SK-N-DZ (cell line): ENCODE results near the gene GRK2.

Source experiments
- DNase-seq: peaks from one replicate; pipeline ENCODE4 v3.0.0-alpha.2; 2015; ENCODE audit warnings: low spot score

The GRK2 gene

GRCh38 chr11:67269401-67270255, 3.4 kb downstream of the GRK2 start:
- no peak for DNase-seq

GRCh38 chr11:67270256-67271204, 4.3 kb downstream of the GRK2 start:
- no peak for DNase-seq

- DNase-seq = no peak
These were observed 4.9 kb downstream of the GRK2 start for GRCh38 chr11:67271205-67271540.

GRCh38 chr11:67271541-67272284, 5.4 kb downstream of the GRK2 start:
- DNase-seq = no peak

- DNase-seq = no peak
These were observed 6.3 kb downstream of the GRK2 start for GRCh38 chr11:67272327-67273259.

GRCh38 chr11:67273260-67273990, 7.2 kb downstream of the GRK2 start:
- DNase-seq = no peak

GRCh38 chr11:67274768-67275605, 8.7 kb downstream of the GRK2 start:
- no peak for DNase-seq

GRCh38 chr11:67275606-67276409, 9.5 kb downstream of the GRK2 start:
- no peak for DNase-seq

GRCh38 chr11:67276781-67277230, 10.5 kb downstream of the GRK2 start:
- no peak for DNase-seq

- no peak for DNase-seq
These were observed 11.1 kb downstream of the GRK2 start for GRCh38 chr11:67277231-67277961.

- DNase-seq = no peak
These were observed 12.1 kb downstream of the GRK2 start for GRCh38 chr11:67278135-67278938.

- DNase-seq = no peak
These were observed 12.8 kb downstream of the GRK2 start for GRCh38 chr11:67278939-67279588.

GRCh38 chr11:67279589-67280340, 13.5 kb downstream of the GRK2 start:
- DNase-seq = no peak

GRCh38 chr11:67280341-67280787, 14.1 kb downstream of the GRK2 start:
- no peak for DNase-seq
